Right kidney (tissue), 9 donors: ENCODE data around the gene STRN3.
"Not testable (repeated sequence)": the region's sequence is repeated elsewhere in the genome, so short reads cannot be mapped to it uniquely, and the experiment has no call there.

Experiments
- DNase-seq: peaks from one replicate; pipeline ENCODE4 v3.0.0-alpha.2; 2016
- long read RNA-seq, 8 donors: transcript quantifications; one replicate each; lab custom pipeline, GENCODE V29; 2026

Gene STRN3
- long read RNA-seq, donor 1, partial matches to known transcripts = 0 of 10 reads
- long read RNA-seq, donor 1, other reads (novel, unspliced or antisense) = 9 of 10 reads
- long read RNA-seq, donor 2 = 0 reads
- long read RNA-seq, donor 3, partial matches to known transcripts = 0 of 5 reads
- long read RNA-seq, donor 3, other reads (novel, unspliced or antisense) = 5 of 5 reads
- long read RNA-seq, donor 4, partial matches to known transcripts = 6 of 7 reads
- long read RNA-seq, donor 4, other reads (novel, unspliced or antisense) = 0 of 7 reads
- long read RNA-seq, donor 5, partial matches to known transcripts = 0 of 2 reads
- long read RNA-seq, donor 5, other reads (novel, unspliced or antisense) = 0 of 2 reads
- long read RNA-seq, donor 6 = 0 reads
- long read RNA-seq, donor 7 = 0 reads
- long read RNA-seq, donor 8, partial matches to known transcripts = 10 of 16 reads
- long read RNA-seq, donor 8, other reads (novel, unspliced or antisense) = 6 of 16 reads

DNA sequence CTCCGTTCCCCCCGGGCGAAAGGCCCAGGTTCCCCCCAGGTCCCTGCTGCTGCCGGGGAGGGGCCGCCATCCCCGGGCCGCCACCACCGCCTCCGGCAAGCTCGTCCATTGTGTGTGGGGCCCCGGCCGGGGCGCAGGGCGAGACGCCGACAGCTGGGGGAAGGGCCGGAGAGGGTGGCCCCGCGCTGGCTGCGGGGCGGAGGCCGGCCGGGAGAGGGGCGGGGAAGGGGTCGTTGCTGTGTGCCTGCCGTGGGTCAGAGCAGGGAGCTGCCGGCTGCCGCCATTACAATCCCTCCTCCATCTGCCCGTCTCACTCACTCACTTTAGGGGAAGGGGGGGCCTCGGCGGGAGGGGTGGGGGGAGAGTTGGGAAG, at the start of gene STRN3:
Gene STRN3, minus strand, starts transcription at position 303 of the 373 bp plus-strand sequence. Its CDS starts 194 bp downstream, at position 109.
- DNase-seq = peak; percentile 73

GRCh38 chr14:31075144-31075543, 49.0 kb upstream of the STRN3 start:
- no peak for DNase-seq

- no peak for DNase-seq
These were observed 45.0 kb upstream of the STRN3 start for GRCh38 chr14:31071151-31071550.

- no peak for DNase-seq
These were observed 44.3 kb upstream of the STRN3 start for GRCh38 chr14:31070431-31070830.

GRCh38 chr14:31069343-31069742, 43.2 kb upstream of the STRN3 start:
- no peak for DNase-seq

GRCh38 chr14:31068235-31068634, 42.1 kb upstream of the STRN3 start:
- DNase-seq = no peak

- DNase-seq = not testable (repeated sequence)
These were observed 36.7 kb upstream of the STRN3 start for GRCh38 chr14:31062908-31063307.

DNA sequence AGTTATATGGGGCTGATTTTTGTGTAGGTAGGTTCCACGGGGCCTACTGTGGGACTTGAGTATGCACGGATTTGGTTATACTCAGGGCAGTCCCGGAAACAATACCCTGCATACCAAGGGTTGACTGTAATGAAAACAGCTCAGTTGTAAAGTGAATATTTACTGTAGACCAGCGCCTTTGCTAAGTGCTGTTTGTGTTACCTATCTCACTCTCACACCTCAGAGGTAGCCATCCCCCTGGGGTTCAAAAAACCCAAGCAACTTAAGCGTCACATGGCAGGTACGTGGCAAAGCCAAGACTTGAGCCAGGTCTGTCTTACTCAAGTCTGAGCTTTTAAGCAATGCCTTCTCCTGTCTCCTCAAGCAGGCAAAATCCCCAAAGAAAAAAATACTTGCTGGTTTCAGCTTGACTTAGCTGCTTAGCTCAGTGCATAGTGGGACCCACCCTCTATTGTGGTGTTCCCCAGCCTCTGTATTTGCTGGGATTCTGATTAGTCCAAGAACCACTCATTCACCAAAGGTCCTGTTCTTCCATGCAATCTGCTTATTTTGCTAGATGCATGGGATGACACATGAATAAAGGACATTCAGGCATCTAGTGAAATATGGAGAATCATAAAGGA, 34.2 kb upstream of the STRN3 start:
- DNase-seq = no peak

DNA sequence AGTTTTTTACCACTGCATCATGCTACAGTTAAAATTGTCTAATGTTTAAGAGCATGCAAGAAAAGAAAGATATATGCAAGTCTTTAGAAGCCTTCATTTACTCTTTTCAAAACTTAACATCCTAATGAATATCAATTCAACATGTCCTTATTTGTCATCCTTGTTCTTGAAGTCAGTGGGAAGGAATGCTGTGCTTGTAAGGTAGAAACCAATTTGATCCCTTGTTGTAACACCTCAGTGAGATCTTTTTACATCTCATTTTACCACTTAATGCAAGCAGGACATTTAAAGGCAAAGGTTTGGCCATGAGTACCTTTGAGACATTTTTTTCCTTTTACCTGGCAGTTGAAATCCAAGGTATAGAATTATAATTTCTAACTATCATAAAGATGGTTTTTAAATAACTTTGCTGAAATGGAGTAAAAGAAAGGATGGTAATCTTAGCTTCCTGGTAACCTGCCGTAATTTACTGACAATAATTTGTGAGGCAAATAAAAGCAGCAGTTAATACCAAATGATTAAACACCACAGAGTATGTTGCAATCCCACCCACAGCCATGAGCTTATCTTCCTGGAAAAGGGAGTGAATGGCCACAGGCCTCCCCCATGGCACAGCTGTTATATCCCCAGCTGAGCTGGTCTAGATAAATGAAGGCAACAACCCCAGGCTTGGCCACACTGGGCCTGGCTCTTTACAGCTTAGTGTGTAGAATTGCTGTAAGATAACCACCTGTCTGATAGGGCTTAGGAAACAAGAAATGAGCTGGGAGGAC, 33.2 kb upstream of the STRN3 start:
- DNase-seq = no peak

DNA sequence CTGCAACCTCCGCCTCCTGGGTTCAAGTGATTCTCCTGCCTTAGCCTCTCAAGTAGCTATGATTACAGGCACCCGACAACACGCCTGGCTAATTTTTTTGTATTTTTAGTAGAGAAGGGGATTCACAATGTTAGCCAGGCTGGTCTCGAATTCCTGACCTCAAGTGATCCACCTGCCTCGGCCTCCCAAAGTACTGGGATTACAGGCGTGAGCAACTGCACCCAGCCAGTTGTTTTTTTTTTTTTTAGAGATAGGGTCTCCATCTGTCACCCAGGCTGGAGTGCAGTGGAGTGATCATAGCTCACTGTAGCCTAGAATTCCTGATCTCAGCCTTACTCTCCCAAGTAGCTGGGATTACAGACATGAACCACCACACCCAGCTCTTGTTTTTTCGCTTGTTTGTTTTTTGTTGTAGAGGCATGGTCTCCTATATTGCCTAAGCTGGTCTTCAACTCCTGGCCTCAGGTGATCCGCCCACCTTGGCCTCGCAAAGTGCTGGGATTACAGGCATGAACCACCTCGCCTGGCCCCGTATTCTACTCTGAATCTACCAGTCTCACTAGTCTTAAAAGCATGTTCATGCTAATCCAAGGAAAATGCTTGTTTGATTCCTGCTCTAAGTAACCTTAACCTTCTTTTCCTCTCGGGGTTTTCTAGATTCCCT, 31.7 kb upstream of the STRN3 start:
- no peak for DNase-seq

DNA sequence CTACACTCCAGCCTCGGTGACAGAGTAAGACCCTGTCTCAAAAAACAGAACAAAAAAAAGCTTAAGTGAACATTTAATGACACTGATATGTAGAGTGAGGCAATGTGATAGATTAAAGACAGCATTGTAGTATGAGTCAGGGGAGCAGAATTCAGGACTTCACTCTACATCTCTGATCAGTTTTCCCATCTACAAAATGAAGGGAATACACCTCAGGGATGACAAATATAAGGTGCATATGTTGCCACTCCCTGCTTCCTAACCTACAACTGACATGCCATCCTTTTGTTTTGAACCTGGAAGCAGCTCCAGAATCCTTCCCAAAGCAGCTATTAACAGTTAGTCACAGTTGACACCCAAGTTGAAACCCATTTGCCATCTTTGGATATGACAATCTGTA, 30.9 kb upstream of the STRN3 start:
- no peak for DNase-seq

DNA sequence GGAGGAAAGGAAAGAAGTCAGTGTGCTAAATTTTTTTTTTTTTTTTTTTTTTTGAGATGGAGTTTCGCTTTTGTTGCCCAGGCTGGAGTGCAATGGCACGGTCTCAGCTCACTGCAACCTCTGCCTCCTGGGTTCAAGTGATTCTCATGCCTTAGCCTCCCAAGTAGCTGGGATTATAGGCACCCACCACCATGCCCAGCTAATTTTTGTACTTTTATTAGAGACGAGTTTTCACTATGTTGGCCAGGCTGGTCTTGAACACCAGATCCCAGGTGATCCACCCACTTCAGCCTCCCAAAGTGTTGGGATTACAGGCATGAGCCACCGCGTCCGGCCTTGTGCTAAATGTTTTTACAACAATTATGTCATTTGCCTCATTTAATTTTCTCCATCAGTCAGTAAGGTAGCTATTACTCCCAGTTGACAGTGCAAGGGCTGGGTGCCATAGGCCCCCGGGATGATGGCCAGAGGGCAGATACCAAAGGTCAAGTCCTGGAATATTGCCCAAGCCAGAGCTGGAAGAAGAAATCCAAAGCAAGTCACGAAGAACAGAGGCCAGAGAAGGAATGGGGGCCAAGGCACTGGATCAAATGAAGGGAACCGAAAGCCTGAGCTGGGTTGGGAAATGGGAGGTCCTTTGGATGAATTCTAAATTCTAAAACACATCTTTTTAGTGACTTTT, 26.9 kb upstream of the STRN3 start:
- not testable (repeated sequence) for DNase-seq

DNA sequence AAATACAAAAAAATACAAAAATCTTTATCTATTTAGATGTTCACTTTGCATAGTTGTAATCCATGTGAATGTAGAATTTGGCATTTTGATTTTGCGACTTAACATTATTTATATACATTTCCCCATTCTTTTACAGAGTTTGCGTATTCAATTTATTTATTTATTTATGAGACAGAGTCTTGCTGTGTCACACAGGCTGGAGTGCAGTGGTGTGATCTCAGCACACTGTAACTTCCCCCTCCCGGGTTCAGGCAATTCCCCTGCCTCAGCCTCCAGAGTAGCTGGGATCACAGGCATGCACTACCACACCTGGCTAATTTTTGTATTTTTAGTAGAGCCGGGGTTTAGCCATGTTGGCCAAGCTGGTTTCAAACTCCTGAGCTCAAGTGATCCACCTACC, 25.3 kb upstream of the STRN3 start:
- DNase-seq = no peak

- no peak for DNase-seq
These were observed 24.8 kb upstream of the STRN3 start for GRCh38 chr14:31051023-31051422.

- no peak for DNase-seq
These were observed 21.3 kb upstream of the STRN3 start for GRCh38 chr14:31047503-31047902.

- no peak for DNase-seq
These were observed 19.4 kb upstream of the STRN3 start for GRCh38 chr14:31045501-31046080.

DNA sequence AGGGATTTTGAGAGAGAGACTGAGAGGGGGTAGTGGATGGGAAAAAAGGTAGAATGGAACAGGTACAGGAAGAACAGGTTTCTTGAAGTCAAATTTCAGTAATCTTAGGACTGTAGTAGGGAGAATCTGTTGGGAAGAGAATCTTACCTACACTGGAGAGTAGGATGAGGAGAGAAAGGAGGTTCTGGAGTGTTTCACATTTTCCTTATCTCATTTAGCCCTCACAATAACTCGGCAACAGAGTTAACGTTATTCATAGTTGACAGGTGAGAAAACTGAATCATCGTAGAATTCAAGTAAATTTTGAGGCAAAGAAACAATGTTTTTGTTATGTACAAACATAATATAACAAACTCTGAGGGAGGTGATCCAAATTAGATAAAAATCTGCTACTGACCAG, 17.2 kb upstream of the STRN3 start:
- DNase-seq = no peak

- not testable (repeated sequence) for DNase-seq
These were observed 16.7 kb upstream of the STRN3 start for GRCh38 chr14:31042893-31043292.

GRCh38 chr14:31042300-31042699, 16.1 kb upstream of the STRN3 start:
- DNase-seq = no peak

- no peak for DNase-seq
These were observed 12.5 kb upstream of the STRN3 start for GRCh38 chr14:31038521-31039166.

- no peak for DNase-seq
These were observed 11.6 kb upstream of the STRN3 start for GRCh38 chr14:31037709-31038221.
